HepG2 (cell line): ENCODE results near the gene TOLLIP.

Source experiments
- CREB1 ChIP-seq, 2 experiments: fragments of 450-650 bp in 1 of 2; IDR thresholded peaks; 2 replicates each; pipeline ENCODE4 v1.6.1; 2016 to 2017; ENCODE audit warnings: control low read depth in 1 of 2, mild to moderate bottlenecking in 1 of 2, missing compliant biosample characterization in 1 of 2, missing genetic modification characterization in 1 of 2
- GABPA ChIP-seq, 2 experiments: IDR thresholded peaks; 2 replicates each; pipeline ENCODE4 v1.6.1; 2011 to 2016; ENCODE audit warnings: low read depth in 2 of 2, low read length in 1 of 2, missing biosample characterization in 1 of 2, missing genetic modification characterization in 1 of 2

- TF ChIP-seq GABPA (IDR thresholded peaks at IDR 0.05; ENCODE audit: low read depth, low read length) (no peak), GABPA (CRISPR knock-in tag; IDR thresholded peaks at IDR 0.05; ENCODE audit: low read depth) (no peak), CREB1 (IDR thresholded peaks at IDR 0.05) (no peak), CREB1 (CRISPR knock-in tag; IDR thresholded peaks at IDR 0.05) (no peak)
These were observed 38.0 kb downstream of the TOLLIP start for GRCh38 chr11:1271406-1271805.
